ENCODE results near the gene PLAGL2.
"Not testable (repeated sequence)": the region's sequence is repeated elsewhere in the genome, so short reads cannot be mapped to it uniquely, and the experiment has no call there.

PLAGL2 gene

DNA sequence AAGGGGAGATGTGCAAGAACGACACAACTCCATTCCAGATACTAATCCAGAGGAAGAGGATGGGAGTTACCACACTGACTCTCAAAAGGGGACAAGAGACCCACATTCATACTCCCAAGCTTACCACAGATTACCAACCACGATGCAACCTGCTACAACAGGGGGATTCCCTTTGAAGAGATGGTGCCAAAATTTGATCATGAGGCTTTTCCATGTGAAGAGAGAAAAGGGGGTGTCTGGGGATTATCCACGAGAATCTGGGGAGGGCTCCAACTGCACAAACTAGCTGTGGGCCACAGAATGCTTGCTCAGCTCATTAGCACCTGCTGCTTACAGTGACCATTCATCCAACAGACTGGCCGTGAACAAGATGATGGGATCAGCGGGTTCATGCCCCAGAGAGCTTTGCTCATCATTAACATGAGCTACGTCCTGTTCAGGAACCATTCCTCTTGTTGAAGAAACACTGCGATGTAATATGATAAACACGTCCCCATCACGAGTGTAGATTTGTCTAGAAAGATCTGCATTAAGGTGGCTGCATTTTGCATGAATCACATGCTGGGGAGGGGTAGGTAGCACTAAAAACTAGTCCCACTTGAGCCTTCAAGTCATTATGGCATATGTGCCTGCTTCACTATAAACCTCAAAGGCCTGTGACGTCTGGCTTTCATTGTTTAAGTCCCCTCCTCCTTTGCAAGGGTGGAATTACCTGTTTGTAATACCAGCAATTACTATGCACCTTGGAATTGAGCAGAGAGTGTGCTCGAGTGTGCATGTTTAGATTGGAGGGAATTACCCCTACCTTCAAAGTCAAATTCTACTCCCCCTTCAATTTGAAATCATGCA is 4.0 kb downstream of the PLAGL2 start:
- DNase-seq: no peak

DNA sequence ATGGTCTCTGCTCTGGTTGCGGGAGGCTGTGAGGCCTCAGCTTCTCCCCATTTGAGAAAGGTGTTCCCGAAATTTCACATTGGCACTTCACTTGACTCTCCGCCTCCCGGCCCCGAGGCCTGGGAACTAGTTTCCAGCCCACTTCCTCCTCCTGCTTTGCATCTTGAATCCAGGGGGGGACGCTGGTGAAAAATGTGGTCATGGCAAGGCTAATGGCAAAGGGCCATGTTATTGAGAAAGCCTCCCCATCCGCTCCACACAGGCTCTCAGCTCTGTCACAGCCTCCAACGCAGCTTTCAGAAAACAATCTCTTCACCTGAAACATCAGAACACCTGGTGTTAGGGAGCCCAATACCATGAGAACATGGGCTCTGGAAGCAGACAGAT is 5.6 kb downstream of the PLAGL2 start:
- no peak for DNase-seq

DNA sequence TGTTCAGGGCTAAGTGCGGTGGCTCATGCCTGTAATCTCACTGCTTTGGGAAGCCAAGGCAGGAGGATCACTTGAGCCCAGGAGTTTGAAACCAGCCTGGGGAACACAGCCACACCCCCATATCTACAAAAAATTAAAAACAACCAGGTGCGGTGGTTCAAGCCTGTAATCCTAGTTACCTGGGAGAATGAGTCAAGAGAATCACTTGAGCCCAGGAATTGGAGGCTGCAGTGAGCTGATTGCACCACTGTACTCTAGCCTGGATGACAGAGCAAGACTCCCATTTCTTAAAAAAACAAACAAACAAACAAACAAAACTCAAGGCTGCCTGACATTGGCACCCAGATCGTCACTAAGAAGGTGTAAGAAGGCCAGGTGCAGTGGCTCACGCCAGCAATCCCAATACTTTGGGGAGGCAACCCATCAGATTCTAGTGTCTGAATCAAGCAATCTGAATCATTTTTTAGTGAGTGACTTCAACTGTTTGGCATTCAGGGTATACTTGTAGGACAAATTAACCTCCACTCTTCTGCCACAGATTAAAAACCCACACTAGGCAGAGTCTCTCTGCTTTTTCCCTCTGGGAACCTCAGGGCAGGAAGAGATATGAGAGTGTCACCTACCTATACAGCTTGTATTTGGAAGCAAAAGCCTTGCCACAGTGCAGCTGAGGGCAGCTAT is 6.1 kb downstream of the PLAGL2 start:
- no peak for DNase-seq

DNA sequence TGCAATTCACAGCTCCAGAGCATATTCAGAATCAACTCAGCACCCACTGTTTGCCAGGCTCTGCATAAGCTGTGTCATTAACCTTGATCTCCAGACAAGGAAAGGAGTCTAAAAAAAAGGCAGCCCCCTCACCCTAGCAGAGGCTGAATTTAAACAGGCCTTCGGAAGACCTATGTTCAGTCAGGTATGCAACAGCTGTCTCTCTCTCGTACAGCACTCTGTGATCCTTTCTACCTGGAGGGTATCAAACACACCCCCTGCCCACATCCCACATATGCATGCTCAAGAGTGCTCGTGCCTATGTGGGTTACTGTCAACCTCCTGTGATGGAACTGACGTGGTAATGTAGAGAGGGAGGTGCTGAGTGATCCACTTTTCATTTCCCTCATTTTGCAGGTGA is 8.5 kb downstream of the PLAGL2 start:
- DNase-seq: no peak

DNA sequence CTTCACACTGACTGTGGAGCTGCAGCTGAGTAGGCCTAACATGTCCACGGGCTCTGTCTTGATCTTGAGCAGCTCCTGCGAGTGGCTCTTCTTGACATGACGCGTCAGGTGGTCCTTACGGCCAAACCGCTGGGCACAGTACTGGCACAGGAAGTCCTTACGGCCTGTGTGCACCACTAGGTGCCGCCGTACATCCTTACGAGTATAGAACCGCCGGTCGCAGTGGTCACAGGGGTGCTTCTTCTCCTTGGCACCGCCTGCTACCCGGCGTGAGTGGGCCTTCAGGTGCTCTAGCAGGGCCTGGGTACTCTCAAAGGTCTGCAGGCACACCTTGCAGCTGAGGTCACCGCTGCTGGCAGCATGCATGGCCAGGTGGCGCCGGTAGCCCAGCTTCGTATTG is 10.4 kb downstream of the PLAGL2 start:
- DNase-seq: not testable (repeated sequence)

DNA sequence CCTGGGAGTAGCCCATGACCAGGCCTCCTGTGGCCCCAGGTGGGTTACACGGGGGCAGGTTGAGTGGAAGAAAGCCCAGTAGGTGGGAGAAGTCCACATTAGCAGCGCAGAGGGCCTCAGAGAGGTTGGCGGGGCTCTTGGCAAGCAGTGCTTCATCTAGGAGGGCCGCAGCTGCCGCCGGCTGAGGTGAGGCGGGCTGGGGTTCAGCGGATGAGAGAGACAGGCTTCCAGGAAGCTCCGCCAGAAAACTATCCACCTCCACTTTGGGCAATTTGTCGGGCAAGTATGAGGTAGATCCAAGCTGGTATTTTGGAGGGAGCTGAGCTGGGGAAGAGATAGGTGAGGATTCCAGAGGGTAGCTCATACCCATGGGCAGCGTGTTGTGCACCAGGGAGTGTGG is 10.9 kb downstream of the PLAGL2 start:
- not testable (repeated sequence) for DNase-seq

DNA sequence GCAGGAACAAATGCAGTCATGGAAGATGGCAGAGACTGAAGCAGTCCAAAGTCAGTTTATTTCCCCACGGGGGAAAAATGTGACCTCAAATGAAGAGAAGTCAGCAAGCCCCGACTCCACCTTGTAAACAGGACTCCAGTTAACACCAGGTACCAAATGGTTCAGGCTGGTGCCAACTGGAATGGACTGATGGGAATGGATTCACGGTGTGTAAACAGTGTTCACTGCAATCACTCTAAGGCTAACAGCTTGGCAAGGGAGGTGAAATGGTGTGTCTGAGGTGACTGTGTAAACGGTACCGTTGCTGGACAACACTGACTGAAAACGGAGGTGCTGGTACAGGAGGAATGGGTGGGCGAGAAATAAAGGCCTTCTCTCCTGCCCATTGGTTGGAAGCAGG is 12.0 kb downstream of the PLAGL2 start:
- no peak for DNase-seq

DNA sequence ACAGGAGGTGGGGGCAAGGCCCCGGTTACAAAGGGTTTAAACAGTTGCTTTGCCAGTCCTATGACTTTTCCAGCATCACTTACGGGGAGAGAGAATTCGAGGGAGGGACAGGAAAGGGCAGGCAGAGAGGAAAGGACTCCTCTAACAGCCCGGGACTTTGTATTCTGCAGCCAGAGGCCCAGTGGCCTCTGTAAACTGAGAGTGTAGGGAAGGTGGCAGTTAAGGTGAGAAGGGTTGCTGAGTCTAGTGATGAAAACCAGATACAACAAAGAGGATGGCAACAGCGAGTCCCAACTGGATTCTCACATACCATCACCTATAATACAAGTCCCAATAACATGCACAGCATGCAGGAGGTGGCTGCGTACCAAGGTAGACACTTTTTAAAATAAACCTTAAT is 13.5 kb downstream of the PLAGL2 start:
- no peak for DNase-seq

DNA sequence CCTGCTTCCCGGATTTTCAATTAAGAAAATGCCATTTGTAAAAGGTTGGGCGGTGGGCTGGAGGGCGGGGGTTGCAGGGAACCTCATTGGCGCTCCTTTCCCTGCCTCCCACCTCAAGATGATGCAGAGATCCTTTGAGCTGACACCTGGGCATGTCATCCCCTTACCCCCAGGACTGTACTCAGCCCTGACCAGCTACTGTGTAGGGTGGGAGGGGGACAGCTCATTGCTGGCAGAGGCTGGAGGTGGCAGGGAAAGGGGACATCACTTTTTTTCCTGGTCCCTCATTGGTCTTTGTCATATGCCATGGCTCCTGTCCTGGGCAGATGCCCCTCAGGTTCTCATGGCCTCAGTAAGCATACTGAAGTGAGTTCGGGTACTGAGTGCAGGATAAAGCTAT is 14.2 kb downstream of the PLAGL2 start:
- DNase-seq: not testable (repeated sequence)

DNA sequence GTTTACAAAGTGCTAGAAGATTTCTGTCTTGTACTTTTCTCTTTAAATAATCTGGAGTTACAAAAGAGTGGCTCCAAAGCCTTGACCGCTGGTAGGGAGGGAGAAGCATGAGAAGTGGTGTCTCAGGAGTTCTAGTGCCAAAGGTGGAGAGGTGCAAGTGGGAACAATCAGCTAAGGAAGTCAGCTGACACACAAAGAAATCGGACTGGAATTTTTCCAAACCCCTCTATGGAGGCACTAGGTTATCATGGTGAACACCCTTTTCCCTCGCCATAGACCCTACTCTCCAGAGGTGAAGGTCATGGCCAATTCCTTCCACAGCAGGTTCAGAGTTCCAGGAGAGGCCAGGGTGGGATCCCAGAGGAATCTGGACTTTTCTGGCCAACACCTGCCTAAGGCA is 14.8 kb downstream of the PLAGL2 start:
- DNase-seq: no peak

DNA sequence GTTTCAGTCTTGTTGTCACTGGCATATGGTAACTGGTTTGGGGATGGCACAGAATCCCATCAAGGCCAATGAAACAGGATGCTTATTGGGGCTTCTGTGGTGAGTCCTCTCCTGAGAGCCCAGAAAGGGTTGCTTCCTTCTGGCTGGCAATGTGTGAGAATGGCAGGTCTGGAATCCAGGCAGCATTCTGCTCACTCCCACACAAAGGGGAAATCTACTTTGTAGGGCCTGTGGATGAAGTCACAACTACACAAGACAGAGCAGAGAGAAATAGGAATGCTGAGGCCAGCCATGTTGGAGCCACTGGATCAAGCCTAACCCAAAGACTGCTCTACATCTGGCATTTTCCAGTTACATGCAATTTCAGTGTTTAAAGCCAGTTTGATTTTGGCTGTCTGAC is 15.7 kb downstream of the PLAGL2 start:
- no peak for DNase-seq

DNA sequence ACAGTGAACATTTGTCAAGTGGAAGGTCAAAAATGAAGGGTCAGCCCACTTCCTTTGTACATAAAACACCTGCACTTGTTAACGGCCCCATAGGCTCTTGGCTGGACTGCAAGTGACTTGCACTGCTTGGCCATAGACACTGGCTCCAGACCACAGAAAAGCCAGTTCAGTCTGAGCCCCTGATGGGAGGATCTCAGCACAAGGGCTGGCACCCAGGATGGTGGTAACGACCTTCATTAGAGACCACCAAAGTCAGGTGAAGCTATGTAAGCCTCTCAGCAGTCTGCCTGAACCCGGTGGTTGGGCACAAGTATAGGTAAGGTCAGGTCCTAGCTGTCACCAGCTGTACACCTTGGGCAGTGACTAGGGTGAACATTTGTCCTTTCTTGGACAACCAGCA is 16.1 kb downstream of the PLAGL2 start:
- no peak for DNase-seq

DNA sequence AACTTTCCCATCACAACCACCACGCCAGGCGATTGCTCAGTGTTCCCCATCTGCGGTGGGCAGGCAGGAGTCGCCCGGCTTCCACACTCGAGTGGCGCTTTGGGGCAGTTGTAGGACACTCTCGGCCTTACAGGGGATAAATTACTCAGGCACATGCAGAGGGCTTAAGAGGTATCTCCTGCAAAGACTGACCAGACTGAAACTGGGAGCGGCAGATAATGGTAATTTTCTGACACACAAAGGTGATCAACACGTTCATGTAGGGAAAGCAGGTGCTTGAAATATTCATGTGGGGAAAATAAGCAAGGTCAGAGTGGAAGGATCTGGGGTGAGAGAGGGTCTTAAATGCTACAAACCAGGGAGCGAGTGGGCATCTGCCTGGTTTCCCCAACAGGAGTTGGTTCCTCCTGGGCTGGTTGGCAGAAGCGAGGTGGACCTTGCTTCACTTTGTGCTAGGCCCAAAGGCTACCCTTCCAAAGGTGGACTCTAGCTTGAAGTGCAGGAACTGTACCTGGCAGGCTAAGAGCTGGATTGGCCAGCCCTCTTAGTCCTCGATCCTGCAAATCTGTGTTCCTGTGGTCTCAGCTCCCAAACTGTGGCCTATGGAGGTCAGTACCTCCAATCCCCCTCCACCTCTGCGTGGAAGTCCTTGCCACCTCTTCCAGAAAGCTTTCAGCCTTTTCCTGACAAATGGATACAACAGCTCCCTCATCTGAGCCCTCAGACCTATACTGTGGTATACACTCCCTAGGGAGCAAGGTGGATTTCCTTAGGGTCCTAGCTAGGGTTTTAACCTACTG is 16.7 kb downstream of the PLAGL2 start:
- DNase-seq: no peak

DNA sequence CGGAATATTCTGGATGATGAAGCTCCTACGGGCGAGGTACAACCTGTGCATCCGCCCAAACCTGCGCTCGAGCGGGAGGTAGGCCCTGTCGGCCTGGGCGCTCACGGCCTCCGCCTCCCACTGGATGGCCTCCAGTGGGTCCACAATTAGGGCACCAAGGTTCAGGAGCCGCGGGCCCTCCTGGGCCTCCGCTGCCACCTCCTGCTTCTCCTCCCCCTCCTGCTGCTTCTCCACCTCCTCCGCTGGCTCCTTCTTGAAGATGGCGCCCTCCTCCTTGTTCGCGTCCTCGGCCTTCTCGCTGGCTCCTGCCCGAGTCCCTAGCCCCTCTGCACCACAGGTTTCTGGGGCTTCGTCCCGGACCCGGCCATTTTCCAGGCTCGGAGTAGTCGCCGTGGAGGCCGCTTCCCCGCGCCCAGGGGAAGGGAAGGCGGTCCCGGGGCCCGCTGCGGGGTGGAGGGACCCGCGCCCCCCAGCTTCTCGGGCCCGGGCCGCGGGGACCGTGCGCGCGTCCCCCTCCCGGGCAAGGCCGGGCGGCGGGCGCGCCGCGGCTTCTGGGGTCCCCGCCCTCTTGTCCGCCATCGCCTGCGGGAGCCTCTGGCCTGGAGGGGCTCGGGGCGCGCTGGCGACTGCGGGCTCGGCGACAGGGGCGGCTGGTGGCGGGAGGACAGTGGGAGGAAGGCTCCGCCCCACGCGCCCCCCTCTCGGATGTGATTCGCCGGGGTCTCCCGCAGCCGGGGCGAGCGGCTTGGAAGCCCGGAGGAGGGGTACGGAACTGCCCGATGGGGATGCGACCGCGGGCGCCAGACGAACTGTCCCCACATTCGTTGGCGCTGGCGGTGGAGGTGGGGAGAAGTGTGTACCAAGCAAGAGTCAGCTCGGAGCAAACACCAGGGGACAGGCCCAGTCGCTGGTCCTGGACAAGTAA is 17.6 kb downstream of the PLAGL2 start:
- DNase-seq: no peak

DNA sequence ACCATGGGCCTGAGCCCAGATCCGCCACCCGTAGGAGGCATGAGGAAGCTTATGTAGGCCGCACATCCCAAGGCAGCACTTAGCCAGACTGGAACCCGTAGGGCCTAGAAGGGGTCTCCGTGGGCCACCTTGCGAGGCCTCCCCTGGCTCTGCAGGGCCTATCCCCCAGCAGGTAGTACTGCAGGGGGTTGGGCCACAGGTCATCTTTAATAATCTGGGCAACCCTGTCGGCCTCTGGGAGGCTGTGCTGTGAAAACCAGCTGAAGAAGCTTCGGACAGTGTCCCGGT is 18.5 kb downstream of the PLAGL2 start:
- DNase-seq: no peak

DNA sequence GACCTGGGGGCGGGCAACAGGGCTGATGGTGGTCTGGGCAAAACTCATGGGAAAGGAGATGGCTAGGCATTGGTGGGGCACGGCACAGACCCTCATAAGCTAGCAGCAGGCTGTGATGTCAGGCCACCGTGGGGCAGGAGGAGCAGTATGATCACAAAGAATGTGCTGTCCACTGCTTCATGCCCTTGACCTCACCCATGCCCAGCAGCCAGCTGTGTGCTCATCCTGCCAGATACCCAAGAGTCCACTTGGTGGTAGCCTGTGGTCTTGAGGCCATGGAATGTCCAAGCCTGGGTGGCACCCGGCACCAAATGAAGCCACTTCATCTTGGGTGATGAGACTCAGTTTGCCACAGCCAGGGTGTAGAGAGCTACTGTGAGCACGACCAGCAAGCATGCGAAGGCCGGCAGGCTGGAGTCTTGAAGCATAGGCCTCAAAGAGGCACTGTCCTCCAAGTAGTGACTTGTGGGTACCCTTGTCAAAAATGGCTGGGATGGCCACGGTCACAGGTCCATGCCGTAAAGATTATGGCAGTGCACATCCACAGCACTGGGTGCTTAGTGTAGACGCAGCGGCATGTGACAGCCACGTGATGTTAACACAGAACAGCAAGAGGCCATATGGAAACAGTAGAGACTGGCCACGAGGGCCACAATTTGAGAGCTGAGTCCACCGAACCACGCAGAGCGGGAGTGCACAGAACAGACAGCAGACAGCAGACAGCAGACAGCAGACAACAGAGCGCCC is 19.0 kb downstream of the PLAGL2 start:
- DNase-seq: no peak

DNA sequence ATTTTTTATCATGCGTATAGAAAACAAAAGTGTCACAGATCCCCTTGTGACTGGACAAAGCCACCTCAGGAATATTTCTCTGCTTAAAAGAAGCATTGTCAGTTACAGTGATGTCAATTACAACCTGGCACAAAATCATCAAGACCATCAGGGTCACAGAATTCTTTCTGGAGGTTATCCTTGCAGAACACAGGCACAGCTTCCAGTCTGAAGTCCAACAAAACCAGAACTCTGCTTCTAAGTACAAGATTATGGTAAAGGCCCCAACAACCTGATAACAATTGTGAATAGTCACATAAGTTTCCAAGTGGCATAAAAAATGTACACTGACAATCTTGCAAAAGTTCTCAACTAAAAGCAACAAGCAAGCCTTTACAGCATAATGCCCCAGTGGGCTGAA is 21.0 kb downstream of the PLAGL2 start:
- no peak for DNase-seq

DNA sequence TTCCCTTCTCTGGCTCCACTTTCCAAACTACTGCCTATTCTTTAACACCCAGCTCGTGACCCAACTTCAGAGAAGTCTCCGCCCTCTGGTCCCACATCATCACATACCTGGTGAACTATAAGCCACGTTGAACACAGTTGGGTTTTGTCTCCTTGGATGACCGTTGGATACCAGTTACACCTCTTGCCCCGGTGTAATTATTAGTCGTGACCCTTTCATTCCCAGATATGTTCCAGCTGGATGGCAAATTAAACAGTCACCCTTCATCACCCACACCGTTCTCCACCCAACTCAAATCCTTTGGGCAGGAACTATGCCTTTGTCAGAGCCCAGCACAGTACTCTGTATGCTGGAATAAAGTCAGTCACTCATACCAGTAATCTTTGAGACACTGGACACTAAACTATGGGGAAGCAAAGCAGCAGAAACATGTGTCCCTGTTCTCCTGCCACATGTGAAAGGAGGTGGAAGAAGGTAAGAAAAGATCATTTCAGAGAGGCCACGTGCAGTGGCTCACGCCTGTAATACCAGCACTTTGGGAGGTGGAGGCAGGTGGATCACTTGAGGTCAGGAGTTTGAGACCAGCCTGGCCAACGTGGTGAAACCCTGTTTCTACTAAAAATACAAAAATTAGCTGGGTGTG is 22.5 kb downstream of the PLAGL2 start:
- no peak for DNase-seq

DNA sequence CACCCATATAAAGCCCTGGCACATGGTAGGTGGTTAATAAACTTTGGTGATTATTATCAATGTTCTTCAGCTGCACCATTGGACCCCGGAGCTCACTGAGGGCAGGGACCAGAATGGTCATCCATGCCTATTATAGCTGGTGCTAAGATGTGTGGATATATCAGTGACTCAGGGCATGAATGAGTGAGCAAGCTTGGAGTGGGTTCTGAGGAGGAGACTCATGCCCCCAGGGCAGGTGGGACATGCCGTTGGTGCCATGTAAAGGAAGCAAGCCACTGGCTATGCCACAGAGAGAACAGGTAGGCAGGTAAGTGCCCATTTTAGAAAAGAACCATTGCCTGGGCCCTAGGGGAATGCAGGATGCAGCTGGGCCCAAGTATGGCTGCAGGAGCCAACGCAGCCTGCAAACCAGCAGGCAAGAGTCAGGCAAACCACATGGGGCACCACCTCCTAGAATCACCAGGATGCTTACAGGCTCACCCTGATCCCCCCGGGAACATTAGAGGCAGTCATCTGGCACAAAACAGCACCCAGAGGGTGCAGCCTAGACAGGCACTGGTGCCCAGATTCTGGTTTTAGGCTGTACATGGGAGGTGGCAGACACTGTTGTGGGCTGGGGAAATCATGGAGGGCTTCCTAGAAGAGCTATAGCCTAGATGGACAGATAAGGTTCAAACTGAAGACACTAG is 23.5 kb downstream of the PLAGL2 start:
- no peak for DNase-seq

DNA sequence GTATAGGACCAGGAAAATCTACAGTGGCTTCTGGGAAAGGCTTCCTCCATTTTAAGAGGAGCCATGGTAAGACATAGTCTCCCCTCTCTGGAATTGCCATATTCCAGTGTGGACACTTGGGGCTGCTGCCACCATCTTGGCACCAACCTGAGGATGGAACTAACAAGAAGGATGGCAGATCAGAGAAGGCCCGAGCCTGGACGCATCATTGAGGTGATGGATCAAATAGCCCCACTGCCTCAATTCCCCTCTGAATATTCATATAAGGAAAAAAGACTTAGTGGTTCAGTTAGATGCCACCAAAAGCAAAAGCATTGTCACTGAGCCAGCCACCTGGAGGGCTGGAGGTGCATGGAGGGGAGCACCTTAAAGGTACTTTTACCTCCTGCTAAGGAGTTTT is 25.9 kb downstream of the PLAGL2 start:
- DNase-seq: no peak

DNA sequence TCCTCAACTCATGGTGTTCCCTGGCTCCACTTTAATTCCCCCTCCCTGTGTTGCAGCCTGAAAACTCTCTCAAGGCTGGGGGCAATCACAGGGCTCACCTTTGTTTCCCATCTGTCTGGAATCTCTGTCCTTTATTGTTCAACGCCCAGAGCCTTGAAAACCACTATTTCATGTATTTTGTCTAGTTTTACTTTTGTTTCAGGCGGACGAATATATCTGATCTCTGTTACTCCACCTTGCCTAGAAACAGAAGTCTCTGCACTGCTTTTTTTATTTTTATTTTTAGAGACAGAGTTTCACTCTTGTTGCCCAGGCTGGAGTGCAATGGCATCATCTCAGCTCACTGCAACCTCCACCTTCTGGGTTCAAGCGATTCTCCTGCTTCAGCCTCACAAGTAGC is 27.6 kb downstream of the PLAGL2 start:
- no peak for DNase-seq

Data from KG1 (cell line).